ENCODE results near the gene PKMYT1.

- no peak for TF ChIP-seq CTCF (conservative IDR thresholded peaks at IDR 0.05; ENCODE audit: low read length)
- no peak for TF ChIP-seq EZH2phosphoT487 (IDR thresholded peaks at IDR 0.05; ENCODE audit: borderline replicate concordance, low read depth, low read length)
These were observed 10.6 kb upstream of the PKMYT1 start for GRCh38 chr16:2990891-2991290.
